Spleen (tissue), 7 donors: ENCODE data around the gene WDR77.

Experiments used
- CTCF ChIP-seq, 11 experiments: fragments of 200-600 bp in 7 of 11; fragments of 450-650 bp in 4 of 11; sonication (generic) in 4 of 11; IDR thresholded peaks in 8 of 11; conservative IDR thresholded peaks in 3 of 11; 1 replicate in 7 of 11; 2 replicates in 4 of 11; pipeline versions ENCODE4 v1.4.0 to v1.8.0; 2016 to 2021; ENCODE audit warnings: antibody characterized with exemption in 11 of 11, inconsistent platforms in 4 of 11, mild to moderate bottlenecking in 1 of 11
- POLR2A ChIP-seq, 3 donors: fragments of 450-650 bp; IDR thresholded peaks; one replicate each; pipeline ENCODE4 v1.5.1; 2017; ENCODE audit warnings: antibody characterized with exemption in 3 of 3, mild to moderate bottlenecking in 1 of 3
- donor health status: DM: no; HTN: no; CAD: no; lungs with moderate emphysema.
- donor health status: DM: no; HTN: no; CAD: no.
- donor health status: DM: no; HTN: no; CAD: no.

- no peak for TF ChIP-seq CTCF (IDR thresholded peaks at IDR 0.05 in 8 of 11, conservative IDR thresholded peaks at IDR 0.05 in 3 of 11)
- no peak for TF ChIP-seq POLR2A (IDR thresholded peaks at IDR 0.05)
Measured at GRCh38 chr1:111402083-111402482, 47.0 kb downstream of the WDR77 start.
